Loucy (cell line): ENCODE measurements around the gene CDH22.

Experiments
- H2AFZ ChIP-seq: fragments of 200-600 bp; sonication (generic); 2 replicates; pipeline ENCODE4 v1.6.0; 2016; ENCODE audit warnings: antibody characterized with exemption, mild to moderate bottlenecking, low read length, moderate library complexity
- H3F3A ChIP-seq: fragments of 200-600 bp; 2 replicates; pipeline ENCODE4 v1.6.0; 2016; ENCODE audit warnings: antibody characterized with exemption, low read depth, mild to moderate bottlenecking
- H3K27me3 ChIP-seq: fragments of 200-600 bp; sonication (generic); 2 replicates; pipeline ENCODE4 v1.6.1; 2014; ENCODE audit warnings: low read length, mild to moderate bottlenecking; ENCODE audit not compliant: insufficient read depth, poor library complexity, severe bottlenecking
- H3K36me3 ChIP-seq: fragments of 200-600 bp; sonication (generic); 2 replicates; pipeline ENCODE4 v1.6.1; 2016; ENCODE audit warnings: low read length; ENCODE audit not compliant: insufficient read depth
- H3K4me1 ChIP-seq: fragments of 200-600 bp; sonication (generic); 2 replicates; pipeline ENCODE4 v1.5.1; 2014; ENCODE audit warnings: low read length, mild to moderate bottlenecking; ENCODE audit not compliant: insufficient read depth, poor library complexity, severe bottlenecking
- H3K4me2 ChIP-seq: fragments of 200-600 bp; sonication (generic); 2 replicates; pipeline ENCODE4 v1.6.0; 2014; ENCODE audit warnings: antibody characterized with exemption, low read length, low read depth, mild to moderate bottlenecking; ENCODE audit not compliant: poor library complexity, severe bottlenecking
- H3K4me3 ChIP-seq: fragments of 200-600 bp; sonication (generic); 2 replicates; pipeline ENCODE4 v1.5.1; 2014; ENCODE audit warnings: low read length, mild to moderate bottlenecking, mixed read lengths; ENCODE audit not compliant: poor library complexity, severe bottlenecking
- H3K79me2 ChIP-seq: fragments of 200-600 bp; sonication (generic); 2 replicates; pipeline ENCODE4 v1.6.1; 2014; ENCODE audit warnings: low read length; ENCODE audit not compliant: insufficient read depth
- H3K9ac ChIP-seq: fragments of 200-600 bp; sonication (generic); 2 replicates; pipeline ENCODE4 v1.6.0; 2014; ENCODE audit warnings: mild to moderate bottlenecking, low read depth, low read length, moderate library complexity; ENCODE audit not compliant: poor library complexity, severe bottlenecking
- H3K9me2 ChIP-seq: fragments of 200-600 bp; sonication (generic); replicated peaks from 2 replicates; pipeline ENCODE4 v1.6.1; 2016; ENCODE audit warnings: low read depth, low read length, mixed read lengths
- H3K9me3 ChIP-seq: fragments of 200-600 bp; sonication (generic); 2 replicates; pipeline ENCODE4 v1.6.1; 2014; ENCODE audit warnings: mild to moderate bottlenecking, antibody characterized with exemption, low read length, low read depth; ENCODE audit not compliant: insufficient read depth
- H4K20me1 ChIP-seq: fragments of 200-600 bp; sonication (generic); 2 replicates; pipeline ENCODE4 v1.6.0; 2014; ENCODE audit warnings: antibody characterized with exemption, low read length, mild to moderate bottlenecking; ENCODE audit not compliant: insufficient read depth, poor library complexity, severe bottlenecking
- CTCF ChIP-seq: fragments of 200-600 bp; sonication (generic); conservative IDR thresholded peaks from 2 replicates; pipeline ENCODE4 v1.5.1; 2014; ENCODE audit warnings: mild to moderate bottlenecking, antibody characterized with exemption, low read length
- EZH2phosphoT487 ChIP-seq: fragments of 200-600 bp; IDR thresholded peaks from 2 replicates; pipeline ENCODE4 v1.6.1; 2018; ENCODE audit warnings: antibody characterized with exemption, mild to moderate bottlenecking, moderate library complexity, borderline replicate concordance

The CDH22 gene

GRCh38 chr20:46207793-46208192 lies 100.5 kb downstream of the CDH22 start:
- Histone ChIP-seq H4K20me1 (no peaks in the 10 kb centered on the region), H3K4me1 (peaks cover 21% of the 10 kb centered on the region), H3K9me3 (no peaks in the 10 kb centered on the region), H3K4me2 (no peak overlapping the region), H3F3A (no peaks in the 10 kb centered on the region), H3K79me2 (no peaks in the 10 kb centered on the region), H3K27me3 (no peaks in the 10 kb centered on the region), H3K9me2 (no peaks in the 10 kb centered on the region), H3K9ac (no peak overlapping the region), H3K4me3 (no peak overlapping the region), H2AFZ (no peak overlapping the region), H3K36me3 (no peaks in the 10 kb centered on the region)
- TF ChIP-seq EZH2phosphoT487 (no peak), CTCF (no peak)

- H3K9ac ChIP-seq, result no peak overlapping the region
- H3K4me1 ChIP-seq, result peaks cover 21% of the 10 kb centered on the region
- no peaks in the 10 kb centered on the region for H3K79me2 ChIP-seq
- no peak overlapping the region for H2AFZ ChIP-seq
- no peak overlapping the region for H3K4me2 ChIP-seq
- no peak overlapping the region for H3K4me3 ChIP-seq
- H3K9me2 ChIP-seq, result no peaks in the 10 kb centered on the region
- no peaks in the 10 kb centered on the region for H3K9me3 ChIP-seq
- H3K36me3 ChIP-seq, result no peaks in the 10 kb centered on the region
- H3K27me3 ChIP-seq, result no peaks in the 10 kb centered on the region
- no peaks in the 10 kb centered on the region for H4K20me1 ChIP-seq
- no peaks in the 10 kb centered on the region for H3F3A ChIP-seq
- TF ChIP-seq EZH2phosphoT487 (no peak), CTCF (no peak)
Measured at GRCh38 chr20:46206992-46207549, 101.2 kb downstream of the CDH22 start.

GRCh38 chr20:46206025-46206424 lies 102.3 kb downstream of the CDH22 start:
- peak overlapping the region; percentile 14 for H3K4me3 ChIP-seq
- peak overlapping the region; percentile 35 for H3K4me2 ChIP-seq
- H3K4me1 ChIP-seq, result peaks cover 21% of the 10 kb centered on the region
- H3K9ac ChIP-seq, result no peak overlapping the region
- no peaks in the 10 kb centered on the region for H3F3A ChIP-seq
- TF ChIP-seq EZH2phosphoT487 (no peak), CTCF (no peak)
- H3K9me2 ChIP-seq, result no peaks in the 10 kb centered on the region
- no peaks in the 10 kb centered on the region for H3K9me3 ChIP-seq
- H3K36me3 ChIP-seq, result no peaks in the 10 kb centered on the region
- no peak overlapping the region for H2AFZ ChIP-seq
- H3K79me2 ChIP-seq, result no peaks in the 10 kb centered on the region
- H3K27me3 ChIP-seq, result no peaks in the 10 kb centered on the region
- H4K20me1 ChIP-seq, result no peaks in the 10 kb centered on the region
